Endothelial cell of umbilical vein (primary cell): Measurements from ENCODE around the gene RANBP3L. TPM values are rescaled to one million over a fixed set of nuclear protein-coding genes. Genes with fewer than 3 reads are reported as not detected.

Experiments used
- BruUV-seq: library from RNA; stranded (reverse); fragments of 400-500 nt; replicated peaks from 2 replicates; lab custom pipeline; 2021; lab: Mats Ljungman, UMichigan
- CTCF ChIA-PET: fragments of 300-600, 350-600 bp; sonication (Branson Sonifier 250); formaldehyde crosslinking; loops from one replicate; lab custom pipeline; 2021; ENCODE audit warnings: antibody characterized with exemption, inconsistent platforms; lab: Charles Lee
- POLR2A ChIA-PET: fragments of 300-600, 350-600 bp; sonication (Branson Sonifier 250); formaldehyde crosslinking; loops from one replicate; lab custom pipeline; 2021; ENCODE audit warnings: antibody characterized with exemption, inconsistent platforms; lab: Charles Lee
- DNase-seq: peaks from one replicate; pipeline ENCODE4 v3.0.0-alpha.2; 2011; ENCODE audit warnings: low read depth, low spot score
- FAIRE-seq: peaks from 2 replicates; lab custom pipeline; 2011; peaks lifted over from hg19 to GRCh38; lab: Jason Lieb, UNC
- H2AFZ ChIP-seq: 2 replicates; pipeline ENCODE4 v1.6.0; 2012; ENCODE audit warnings: low read depth, low read length, control low read depth, inconsistent platforms
- H3K27ac ChIP-seq: 2 replicates; pipeline ENCODE4 v1.5.1; 2011; ENCODE audit warnings: low read depth, mild to moderate bottlenecking, control low read depth, low read length, moderate library complexity; ENCODE audit not compliant: insufficient read depth
- H3K27me3 ChIP-seq, 2 experiments: 2 replicates each; pipeline versions ENCODE4 v1.6.0 to v1.6.1; 2011; ENCODE audit warnings: low read length in 2 of 2, mixed read lengths in 1 of 2; ENCODE audit not compliant: control insufficient read depth in 2 of 2, insufficient read depth in 2 of 2
- H3K36me3 ChIP-seq, 2 experiments: 2 replicates in 1 of 2; 3 replicates in 1 of 2; pipeline ENCODE4 v1.5.1; 2011; ENCODE audit warnings: low read length in 2 of 2, mild to moderate bottlenecking in 1 of 2, moderate library complexity in 1 of 2; ENCODE audit not compliant: control insufficient read depth in 2 of 2, insufficient read depth in 2 of 2; ENCODE audit errors: extremely low read depth in 1 of 2
- H3K4me1 ChIP-seq: 3 replicates; pipeline ENCODE4 v1.5.1; 2011; ENCODE audit warnings: mild to moderate bottlenecking, low read length; ENCODE audit not compliant: control insufficient read depth, insufficient read depth; ENCODE audit errors: extremely low read depth
- H3K4me2 ChIP-seq: 2 replicates; pipeline ENCODE4 v1.6.1; 2011; ENCODE audit warnings: low read length, control low read depth, mixed read lengths; ENCODE audit not compliant: insufficient read depth
- H3K4me3 ChIP-seq, 3 experiments: fragments of 200-600 bp in 1 of 3; sonication (generic), shearing (Covaris generic) in 1 of 3; replicated peaks in 1 of 3; 2 replicates each; pipeline ENCODE4 v1.5.1; 2011 to 2016; ENCODE audit warnings: control low read depth in 3 of 3, low read length in 3 of 3, mild to moderate bottlenecking in 2 of 3, inconsistent platforms in 1 of 3, low read depth in 1 of 3, moderate library complexity in 1 of 3; ENCODE audit not compliant: insufficient read depth in 1 of 3
- H3K79me2 ChIP-seq: 2 replicates; pipeline ENCODE4 v1.6.0; 2012; ENCODE audit warnings: low read length, inconsistent platforms; ENCODE audit not compliant: control insufficient read depth, insufficient read depth
- H3K9ac ChIP-seq: replicated peaks from 2 replicates; pipeline ENCODE3; 2011; ENCODE audit warnings: low read length, control low read depth; ENCODE audit not compliant: insufficient read depth; ENCODE audit errors: extremely low read depth
- H3K9me1 ChIP-seq: replicated peaks from 3 replicates; pipeline ENCODE4 v1.6.0; 2011; ENCODE audit warnings: mild to moderate bottlenecking, low read length; ENCODE audit not compliant: control insufficient read depth, insufficient read depth; ENCODE audit errors: extremely low read depth
- H3K9me3 ChIP-seq: replicated peaks from 2 replicates; pipeline ENCODE4 v1.5.1; 2012; ENCODE audit warnings: low read length, inconsistent platforms; ENCODE audit not compliant: control insufficient read depth, insufficient read depth
- H4K20me1 ChIP-seq: replicated peaks from 2 replicates; pipeline ENCODE3; 2011; ENCODE audit warnings: mild to moderate bottlenecking, low read length; ENCODE audit not compliant: control insufficient read depth, insufficient read depth; ENCODE audit errors: extremely low read depth
- CTCF ChIP-seq, 2 donors: IDR thresholded peaks; 1 replicate in 1 of 2; 2 replicates in 1 of 2; pipeline ENCODE4 v1.5.1; 2011; ENCODE audit warnings: low read length in 2 of 2, mild to moderate bottlenecking in 2 of 2, moderate library complexity in 2 of 2, control low read depth in 1 of 2, inconsistent platforms in 1 of 2, low read depth in 1 of 2; ENCODE audit not compliant: insufficient read depth in 1 of 2; ENCODE audit errors: extremely low read depth in 1 of 2
- EZH2 ChIP-seq: IDR thresholded peaks from 2 replicates; pipeline ENCODE4 v1.6.1; 2012; ENCODE audit warnings: borderline replicate concordance, low read depth, mild to moderate bottlenecking, moderate library complexity, low read length, inconsistent platforms; ENCODE audit not compliant: severe bottlenecking
- FOS ChIP-seq: IDR thresholded peaks from 2 replicates; pipeline ENCODE4 v1.6.1; 2011; ENCODE audit warnings: mild to moderate bottlenecking, low read length, moderate library complexity, borderline replicate concordance; ENCODE audit not compliant: insufficient read depth
- GATA2 ChIP-seq: IDR thresholded peaks from 2 replicates; pipeline ENCODE4 v1.7.0; 2011; ENCODE audit warnings: low read depth, mild to moderate bottlenecking, moderate library complexity, mixed read lengths, low read length; ENCODE audit not compliant: insufficient read length, insufficient read depth
- JUN ChIP-seq: IDR thresholded peaks from 2 replicates; pipeline ENCODE4 v1.6.1; 2011; ENCODE audit warnings: borderline replicate concordance, low read depth; ENCODE audit not compliant: insufficient read length, insufficient read depth
- MAX ChIP-seq: IDR thresholded peaks from 2 replicates; pipeline ENCODE4 v1.6.1; 2011; ENCODE audit not compliant: insufficient read depth, insufficient read length
- MYC ChIP-seq: IDR thresholded peaks from one replicate; pipeline ENCODE4 v1.6.1; 2011; ENCODE audit warnings: mild to moderate bottlenecking, low read depth, low read length
- POLR2A ChIP-seq: IDR thresholded peaks from 2 replicates; pipeline ENCODE4 v1.6.1; 2012; ENCODE audit warnings: low read depth, mild to moderate bottlenecking, control low read depth, low read length
- POLR2AphosphoS5 ChIP-seq: IDR thresholded peaks from 2 replicates; pipeline ENCODE4 v1.6.1; 2012; ENCODE audit warnings: low read depth, mild to moderate bottlenecking, control low read depth, low read length, moderate library complexity; ENCODE audit not compliant: insufficient read depth
- dilution Hi-C: fragments of 300-500 bp; cut with MboI; formaldehyde crosslinking; loops from one replicate; pipeline ENCODE4 v1.15.0; 2019; ENCODE audit warnings: low sequenced_read_pairs; ENCODE audit not compliant: extremely low pct_ligation_motif_present
- intact Hi-C: fragments of 100-400 bp; cut with micrococcal nuclease; formaldehyde crosslinking; loops from one replicate; pipeline ENCODE4 v1.10.0; 2022
- polyA plus RNA-seq, 4 experiments: library from polyadenylated mRNA; depleted of rRNA in 3 of 4; stranded (reverse) in 3 of 4; unstranded in 1 of 4; fragments of >200 nt; gene quantifications; 2 replicates each; pipeline versions ENCODE4 v1.2.1 to v1.2.3, GENCODE V29; 2011 to 2012; ENCODE audit warnings: missing spikeins in 1 of 4
- total RNA-seq: library from RNA; stranded (reverse); gene quantifications from 2 replicates; pipeline ENCODE4 v1.2.3, GENCODE V29; 2021

Gene RANBP3L
- total and polyA plus RNA-seq, 2 donors (not counting 3 experiments of a cell fraction or from before 2014, with no cell fraction given): not detected

GRCh38 chr5:36236801-36237200, 64.9 kb downstream of the RANBP3L start:
- dilution Hi-C loops: no loop called here
- intact Hi-C loops: no loop called here
- FAIRE-seq (no peak), DNase-seq (no peak)
- no peak overlapping the region for H2AFZ ChIP-seq
- ChIA-PET CTCF (interaction anchor here (1.0 kb wide), 2 partner anchors 23 to 58 kb away, joined by 3 to 4 read pairs; no protein-coding TSS in a partner anchor), POLR2A (no interaction called here)
- no peaks in the 10 kb centered on the region for H4K20me1 ChIP-seq
- no peaks in the 10 kb centered on the region for H3K27me3 ChIP-seq
- no peaks in the 10 kb centered on the region for H3K9me1 ChIP-seq
- H3K36me3 ChIP-seq: no peaks in the 10 kb centered on the region
- TF ChIP-seq GATA2: no peak
- TF ChIP-seq EZH2: no peak
- TF ChIP-seq JUN: no peak
- no peak for TF ChIP-seq CTCF (IDR thresholded peaks at IDR 0.05; ENCODE audit: extremely low read depth in 1 of 2, insufficient read depth in 1 of 2, low read depth in 1 of 2, low read length in 2 of 2)
- TF ChIP-seq MYC: no peak
- no peak for TF ChIP-seq FOS
- TF ChIP-seq POLR2AphosphoS5: no peak
- no peak for TF ChIP-seq POLR2A
- no peak for TF ChIP-seq MAX
- no peak overlapping the region for H3K27ac ChIP-seq
- H3K4me2 ChIP-seq: no peak overlapping the region
- H3K9ac ChIP-seq: no peak overlapping the region
- BruUV-seq: no TSS peak
- H3K9me3 ChIP-seq: no peaks in the 10 kb centered on the region
- no peak overlapping the region for H3K4me3 ChIP-seq
- H3K79me2 ChIP-seq: peaks cover 14% of the 10 kb centered on the region
- peaks cover 16% of the 10 kb centered on the region for H3K4me1 ChIP-seq
